Measurements from ENCODE around the gene NPIPA5.
"Not testable (repeated sequence)": the region's sequence is repeated elsewhere in the genome, so short reads cannot be mapped to it uniquely, and the experiment has no call there.

NPIPA5 gene

GRCh38 chr16:15378194-15378593, at the start of gene NPIPA5:
NPIPA5 (minus strand) TSS chr16:15378294; CDS start chr16:15378294, 0 bp downstream.
- not testable (repeated sequence) for ATAC-seq

GRCh38 chr16:15427648-15428239, 49.6 kb upstream of the NPIPA5 start:
- TF ChIP-seq ZC3H10 (CRISPR knock-in tag; IDR thresholded peaks at IDR 0.05) (no peak), BACH2 (CRISPR knock-in tag; IDR thresholded peaks at IDR 0.05; ENCODE audit: borderline replicate concordance) (no peak), PPARA (CRISPR knock-in tag; IDR thresholded peaks at IDR 0.05; ENCODE audit: borderline replicate concordance) (no peak), ZNF8 (CRISPR knock-in tag; IDR thresholded peaks at IDR 0.05) (no peak), ISL1 (CRISPR knock-in tag; IDR thresholded peaks at IDR 0.05) (peak; percentile 37), ZNF70 (CRISPR knock-in tag; IDR thresholded peaks at IDR 0.05) (no peak), CSRNP3 (CRISPR knock-in tag; IDR thresholded peaks at IDR 0.05) (no peak)
- TF ChIP-seq, protein P1, sequence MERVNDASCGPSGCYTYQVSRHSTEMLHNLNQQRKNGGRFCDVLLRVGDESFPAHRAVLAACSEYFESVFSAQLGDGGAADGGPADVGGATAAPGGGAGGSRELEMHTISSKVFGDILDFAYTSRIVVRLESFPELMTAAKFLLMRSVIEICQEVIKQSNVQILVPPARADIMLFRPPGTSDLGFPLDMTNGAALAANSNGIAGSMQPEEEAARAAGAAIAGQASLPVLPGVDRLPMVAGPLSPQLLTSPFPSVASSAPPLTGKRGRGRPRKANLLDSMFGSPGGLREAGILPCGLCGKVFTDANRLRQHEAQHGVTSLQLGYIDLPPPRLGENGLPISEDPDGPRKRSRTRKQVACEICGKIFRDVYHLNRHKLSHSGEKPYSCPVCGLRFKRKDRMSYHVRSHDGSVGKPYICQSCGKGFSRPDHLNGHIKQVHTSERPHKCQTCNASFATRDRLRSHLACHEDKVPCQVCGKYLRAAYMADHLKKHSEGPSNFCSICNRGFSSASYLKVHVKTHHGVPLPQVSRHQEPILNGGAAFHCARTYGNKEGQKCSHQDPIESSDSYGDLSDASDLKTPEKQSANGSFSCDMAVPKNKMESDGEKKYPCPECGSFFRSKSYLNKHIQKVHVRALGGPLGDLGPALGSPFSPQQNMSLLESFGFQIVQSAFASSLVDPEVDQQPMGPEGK (CRISPR knock-in tag; IDR thresholded peaks at IDR 0.05; ENCODE audit: borderline replicate concordance), result no peak

DNA sequence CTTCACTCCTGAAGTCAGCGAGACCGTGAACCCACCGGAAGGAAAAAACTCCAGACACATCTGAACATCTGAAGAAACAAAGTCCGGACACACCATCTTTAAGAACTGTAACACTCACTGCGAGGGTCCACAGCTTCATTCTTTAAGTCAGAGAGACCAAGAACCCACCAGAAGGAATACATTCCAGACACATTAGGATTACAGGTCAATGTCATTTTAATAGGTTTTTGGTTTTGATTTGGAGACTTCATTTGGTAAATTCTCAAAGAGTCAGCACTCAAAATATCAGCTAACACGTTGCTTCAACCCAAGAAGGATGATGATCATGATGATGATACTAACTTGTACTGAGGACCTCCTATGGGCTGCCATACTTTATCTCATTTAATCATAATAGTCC, 48.7 kb upstream of the NPIPA5 start:
- TF ChIP-seq ZNF70 (CRISPR knock-in tag; IDR thresholded peaks at IDR 0.05) (no peak), ZC3H10 (CRISPR knock-in tag; IDR thresholded peaks at IDR 0.05) (no peak), GLIS3 (CRISPR knock-in tag; IDR thresholded peaks at IDR 0.05) (no peak), CSDC2 (CRISPR knock-in tag; IDR thresholded peaks at IDR 0.05) (no peak), SNAI2 (CRISPR knock-in tag; IDR thresholded peaks at IDR 0.05) (no peak), TOX (CRISPR knock-in tag; IDR thresholded peaks at IDR 0.05; ENCODE audit: borderline replicate concordance) (no peak), ESRRG (CRISPR knock-in tag; IDR thresholded peaks at IDR 0.05) (no peak), PPARA (CRISPR knock-in tag; IDR thresholded peaks at IDR 0.05; ENCODE audit: borderline replicate concordance) (no peak), ZFP30 (CRISPR knock-in tag; IDR thresholded peaks at IDR 0.05) (no peak), TCF4 (CRISPR knock-in tag; IDR thresholded peaks at IDR 0.05; ENCODE audit: borderline replicate concordance) (no peak), ZFP3 (CRISPR knock-in tag; IDR thresholded peaks at IDR 0.05) (no peak), TSHZ2 (CRISPR knock-in tag; IDR thresholded peaks at IDR 0.05) (no peak), CSRNP3 (CRISPR knock-in tag; IDR thresholded peaks at IDR 0.05) (no peak), BACH2 (CRISPR knock-in tag; IDR thresholded peaks at IDR 0.05; ENCODE audit: borderline replicate concordance) (no peak), ISL1 (CRISPR knock-in tag; IDR thresholded peaks at IDR 0.05) (no peak), ZNF8 (CRISPR knock-in tag; IDR thresholded peaks at IDR 0.05) (no peak), OSR1 (CRISPR knock-in tag; IDR thresholded peaks at IDR 0.05) (no peak)
- TF ChIP-seq, protein P2, sequence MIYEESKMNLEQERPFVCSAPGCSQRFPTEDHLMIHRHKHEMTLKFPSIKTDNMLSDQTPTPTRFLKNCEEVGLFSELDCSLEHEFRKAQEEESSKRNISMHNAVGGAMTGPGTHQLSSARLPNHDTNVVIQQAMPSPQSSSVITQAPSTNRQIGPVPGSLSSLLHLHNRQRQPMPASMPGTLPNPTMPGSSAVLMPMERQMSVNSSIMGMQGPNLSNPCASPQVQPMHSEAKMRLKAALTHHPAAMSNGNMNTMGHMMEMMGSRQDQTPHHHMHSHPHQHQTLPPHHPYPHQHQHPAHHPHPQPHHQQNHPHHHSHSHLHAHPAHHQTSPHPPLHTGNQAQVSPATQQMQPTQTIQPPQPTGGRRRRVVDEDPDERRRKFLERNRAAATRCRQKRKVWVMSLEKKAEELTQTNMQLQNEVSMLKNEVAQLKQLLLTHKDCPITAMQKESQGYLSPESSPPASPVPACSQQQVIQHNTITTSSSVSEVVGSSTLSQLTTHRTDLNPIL (CRISPR knock-in tag; IDR thresholded peaks at IDR 0.05; ENCODE audit: low read depth), result no peak
- TF ChIP-seq, protein P3, sequence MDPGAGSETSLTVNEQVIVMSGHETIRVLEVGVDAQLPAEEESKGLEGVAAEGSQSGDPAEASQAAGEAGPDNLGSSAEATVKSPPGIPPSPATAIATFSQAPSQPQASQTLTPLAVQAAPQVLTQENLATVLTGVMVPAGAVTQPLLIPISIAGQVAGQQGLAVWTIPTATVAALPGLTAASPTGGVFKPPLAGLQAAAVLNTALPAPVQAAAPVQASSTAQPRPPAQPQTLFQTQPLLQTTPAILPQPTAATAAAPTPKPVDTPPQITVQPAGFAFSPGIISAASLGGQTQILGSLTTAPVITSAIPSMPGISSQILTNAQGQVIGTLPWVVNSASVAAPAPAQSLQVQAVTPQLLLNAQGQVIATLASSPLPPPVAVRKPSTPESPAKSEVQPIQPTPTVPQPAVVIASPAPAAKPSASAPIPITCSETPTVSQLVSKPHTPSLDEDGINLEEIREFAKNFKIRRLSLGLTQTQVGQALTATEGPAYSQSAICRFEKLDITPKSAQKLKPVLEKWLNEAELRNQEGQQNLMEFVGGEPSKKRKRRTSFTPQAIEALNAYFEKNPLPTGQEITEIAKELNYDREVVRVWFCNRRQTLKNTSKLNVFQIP (CRISPR knock-in tag; IDR thresholded peaks at IDR 0.05; ENCODE audit: borderline replicate concordance, low read depth), result no peak
- TF ChIP-seq, protein P1 (CRISPR knock-in tag; IDR thresholded peaks at IDR 0.05; ENCODE audit: borderline replicate concordance), result no peak
- no peak for ATAC-seq

More at GRCh38 chr16:15427648-15428239, 49.6 kb upstream of the NPIPA5 start:
- ATAC-seq, result peak; percentile 98
